ENCODE measurements around the gene DMAC1. TPM values are rescaled to one million over a fixed set of nuclear protein-coding genes. Genes with fewer than 3 reads are reported as not detected.
A peak's percentile ranks its signal among the peaks of the same experiment; 100 is the strongest.

DMAC1 gene
- total RNA-seq, 1 donor from 2014 or later, result 44.0 TPM

DNA sequence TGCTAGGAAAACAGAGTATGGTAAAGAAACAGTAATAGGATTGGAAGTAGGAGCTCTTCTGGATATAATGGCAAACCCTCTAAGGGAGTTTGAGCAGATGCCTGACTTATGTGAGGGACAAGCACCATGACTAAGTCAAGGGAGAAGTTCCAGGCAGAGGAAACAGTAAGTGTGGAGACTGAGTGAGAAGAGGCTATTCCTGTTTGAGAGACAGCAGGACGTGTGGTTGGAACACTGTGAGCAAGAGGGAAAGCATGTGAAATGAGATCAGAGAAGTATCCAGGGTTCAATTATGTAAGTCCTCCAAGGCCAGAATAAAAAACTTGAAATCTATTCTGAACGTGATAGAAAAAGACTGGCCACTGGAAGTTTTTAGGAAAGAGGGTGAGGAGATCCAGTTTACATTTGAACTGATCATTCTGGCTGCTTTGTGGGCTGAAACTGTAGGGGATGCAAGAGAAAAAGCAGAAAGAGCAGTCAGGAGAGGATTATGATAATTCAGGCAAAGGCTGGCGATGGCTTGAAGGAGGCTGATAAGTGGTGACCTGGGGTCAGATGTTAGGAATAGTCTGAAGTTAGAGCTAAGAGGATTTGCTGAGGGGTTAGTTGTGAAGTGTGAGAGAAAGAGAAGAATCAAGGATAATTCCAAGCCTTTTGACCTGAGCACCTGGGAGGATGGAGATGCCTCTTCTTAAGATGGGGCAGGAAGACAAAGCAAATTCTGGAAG is 19.2 kb downstream of the DMAC1 start:
- Histone ChIP-seq H3K79me2 (ENCODE audit: insufficient read depth, low read length) (no peaks in the 10 kb centered on the region), H3K9me3 (ENCODE audit: insufficient read depth, low read depth, low read length) (no peaks in the 10 kb centered on the region), H3K4me1 (ENCODE audit: insufficient read depth, low read length) (peaks cover 3% of the 10 kb centered on the region), H3K36me3 (ENCODE audit: insufficient read depth, low read length) (no peaks in the 10 kb centered on the region), H3K27ac (ENCODE audit: low read depth, low read length) (no peak overlapping the region), H3K4me2 (ENCODE audit: low read length) (peak overlapping the region; percentile 47), H2AFZ (ENCODE audit: low read depth, low read length) (no peak overlapping the region), H3K4me3 (ENCODE audit: insufficient read depth, low read depth, low read length) (no peak overlapping the region), H4K20me1 (ENCODE audit: insufficient read depth, low read length) (no peaks in the 10 kb centered on the region), H3K9ac (ENCODE audit: low read length) (no peak overlapping the region), H3K27me3 (ENCODE audit: insufficient read depth, low read length) (no peaks in the 10 kb centered on the region)
- peaks cover 29% of the 10 kb centered on the region for H3K4me1 Mint-ChIP-seq (ENCODE audit: low read depth, unreplicated experiment)
- H3K36me3 Mint-ChIP-seq (ENCODE audit: low read depth, unreplicated experiment), result no peaks in the 10 kb centered on the region
- no peak overlapping the region for H3K4me3 Mint-ChIP-seq (ENCODE audit: unreplicated experiment)
- H3K27ac Mint-ChIP-seq (ENCODE audit: unreplicated experiment), result peak overlapping the region; percentile 88
- FAIRE-seq (no peak), DNase-seq (ENCODE audit: low read depth) (peak; percentile 76)
- no peaks in the 10 kb centered on the region for H3K9me3 Mint-ChIP-seq (ENCODE audit: unreplicated experiment)
- H3K27me3 Mint-ChIP-seq (ENCODE audit: low read depth, unreplicated experiment), result no peaks in the 10 kb centered on the region
- no peak for TF ChIP-seq EZH2 (IDR thresholded peaks at IDR 0.05; ENCODE audit: insufficient read depth, low read length)
- TF ChIP-seq, protein P1, sequence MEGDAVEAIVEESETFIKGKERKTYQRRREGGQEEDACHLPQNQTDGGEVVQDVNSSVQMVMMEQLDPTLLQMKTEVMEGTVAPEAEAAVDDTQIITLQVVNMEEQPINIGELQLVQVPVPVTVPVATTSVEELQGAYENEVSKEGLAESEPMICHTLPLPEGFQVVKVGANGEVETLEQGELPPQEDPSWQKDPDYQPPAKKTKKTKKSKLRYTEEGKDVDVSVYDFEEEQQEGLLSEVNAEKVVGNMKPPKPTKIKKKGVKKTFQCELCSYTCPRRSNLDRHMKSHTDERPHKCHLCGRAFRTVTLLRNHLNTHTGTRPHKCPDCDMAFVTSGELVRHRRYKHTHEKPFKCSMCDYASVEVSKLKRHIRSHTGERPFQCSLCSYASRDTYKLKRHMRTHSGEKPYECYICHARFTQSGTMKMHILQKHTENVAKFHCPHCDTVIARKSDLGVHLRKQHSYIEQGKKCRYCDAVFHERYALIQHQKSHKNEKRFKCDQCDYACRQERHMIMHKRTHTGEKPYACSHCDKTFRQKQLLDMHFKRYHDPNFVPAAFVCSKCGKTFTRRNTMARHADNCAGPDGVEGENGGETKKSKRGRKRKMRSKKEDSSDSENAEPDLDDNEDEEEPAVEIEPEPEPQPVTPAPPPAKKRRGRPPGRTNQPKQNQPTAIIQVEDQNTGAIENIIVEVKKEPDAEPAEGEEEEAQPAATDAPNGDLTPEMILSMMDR (IDR thresholded peaks at IDR 0.05; ENCODE audit: insufficient read depth, low read depth, low read length), result no peak

DNA sequence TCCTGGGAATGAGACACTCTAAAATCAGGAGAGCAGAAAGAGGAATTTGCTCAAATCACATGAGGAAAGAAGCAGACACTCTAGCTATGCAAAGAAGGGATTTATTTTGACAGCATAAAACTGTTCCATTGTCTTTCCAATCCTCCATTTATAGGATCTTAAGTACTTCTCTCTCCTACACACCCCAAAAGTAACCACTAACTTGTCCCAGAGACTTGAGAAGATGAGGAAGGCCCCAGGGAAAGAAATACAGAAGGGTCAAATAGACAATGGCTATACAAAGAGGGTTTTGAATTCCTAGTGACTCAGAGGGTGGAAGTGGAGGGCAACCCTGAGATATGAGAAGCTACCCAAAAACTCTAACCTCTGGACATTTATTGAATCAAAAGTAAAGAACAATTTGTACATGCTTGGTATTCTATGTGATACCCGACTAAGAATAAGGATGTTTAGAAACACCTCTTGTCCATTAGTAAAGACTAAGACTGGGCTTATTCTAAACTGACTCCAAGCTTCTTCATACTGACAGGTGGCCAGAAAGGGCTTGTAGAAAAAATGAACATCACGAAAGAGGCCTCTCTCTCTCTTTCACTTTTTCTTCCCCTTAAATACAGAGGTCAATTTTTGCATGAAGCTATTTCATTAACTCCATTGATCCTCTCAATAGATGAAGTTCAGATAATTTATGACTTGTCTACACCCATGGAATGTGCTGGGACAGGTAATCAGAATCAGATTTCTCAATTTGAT is 20.6 kb downstream of the DMAC1 start:
- H3K9me3 Mint-ChIP-seq (ENCODE audit: unreplicated experiment), result no peaks in the 10 kb centered on the region
- Histone ChIP-seq H3K9me3 (ENCODE audit: insufficient read depth, low read depth, low read length) (no peaks in the 10 kb centered on the region), H3K4me1 (ENCODE audit: insufficient read depth, low read length) (peaks cover 3% of the 10 kb centered on the region), H3K27ac (ENCODE audit: low read depth, low read length) (no peak overlapping the region), H3K4me3 (ENCODE audit: insufficient read depth, low read depth, low read length) (no peak overlapping the region), H2AFZ (ENCODE audit: low read depth, low read length) (no peak overlapping the region), H3K27me3 (ENCODE audit: insufficient read depth, low read length) (no peaks in the 10 kb centered on the region), H3K9ac (ENCODE audit: low read length) (no peak overlapping the region), H3K4me2 (ENCODE audit: low read length) (no peak overlapping the region), H3K36me3 (ENCODE audit: insufficient read depth, low read length) (no peaks in the 10 kb centered on the region), H3K79me2 (ENCODE audit: insufficient read depth, low read length) (no peaks in the 10 kb centered on the region), H4K20me1 (ENCODE audit: insufficient read depth, low read length) (no peaks in the 10 kb centered on the region)
- DNase-seq (ENCODE audit: low read depth) (no peak), FAIRE-seq (peak; percentile 47)
- no peaks in the 10 kb centered on the region for H3K27me3 Mint-ChIP-seq (ENCODE audit: low read depth, unreplicated experiment)
- no peak overlapping the region for H3K4me3 Mint-ChIP-seq (ENCODE audit: unreplicated experiment)
- no peak for TF ChIP-seq EZH2 (IDR thresholded peaks at IDR 0.05; ENCODE audit: insufficient read depth, low read length)
- TF ChIP-seq, protein P1 (IDR thresholded peaks at IDR 0.05; ENCODE audit: insufficient read depth, low read depth, low read length), result no peak
- H3K4me1 Mint-ChIP-seq (ENCODE audit: low read depth, unreplicated experiment), result peaks cover 29% of the 10 kb centered on the region
- peak overlapping the region; percentile 60 for H3K27ac Mint-ChIP-seq (ENCODE audit: unreplicated experiment)
- H3K36me3 Mint-ChIP-seq (ENCODE audit: low read depth, unreplicated experiment), result no peaks in the 10 kb centered on the region
